Transverse colon (tissue), 4 donors: Measurements from ENCODE around the gene ANP32A. TPM values are rescaled to one million over a fixed set of nuclear protein-coding genes. Genes with fewer than 3 reads are reported as not detected.

Experiments used
- DNase-seq: peaks from one replicate; pipeline ENCODE4 v3.0.0-alpha.2; 2019
- H3K27ac ChIP-seq, 4 donors: fragments of 200-600 bp; sonication (generic); 2 replicates each; pipeline ENCODE4 v1.5.1; 2016 to 2018; ENCODE audit warnings: inconsistent platforms in 4 of 4
- H3K27me3 ChIP-seq: fragments of 200-600 bp; sonication (generic); 2 replicates; pipeline ENCODE4 v1.5.1; 2017; ENCODE audit warnings: inconsistent platforms
- H3K36me3 ChIP-seq, 4 donors: fragments of 200-600 bp; sonication (generic); 2 replicates each; pipeline ENCODE4 v1.5.1; 2017 to 2019; ENCODE audit warnings: inconsistent platforms in 4 of 4
- H3K4me1 ChIP-seq, 4 donors: fragments of 200-600 bp; sonication (generic); 2 replicates each; pipeline ENCODE4 v1.5.1; 2017 to 2020; ENCODE audit warnings: inconsistent platforms in 4 of 4
- H3K4me3 ChIP-seq, 4 donors: fragments of 200-600 bp; sonication (generic); 1 replicate in 1 of 4; 2 replicates in 3 of 4; pipeline versions ENCODE4 v1.5.1 to v1.6.1; 2017 to 2019; ENCODE audit warnings: inconsistent platforms in 4 of 4
- H3K9me3 ChIP-seq, 2 donors: fragments of 200-600 bp; sonication (generic); 2 replicates each; pipeline ENCODE4 v1.5.1; 2017 to 2019; ENCODE audit warnings: inconsistent platforms in 2 of 2
- CTCF ChIP-seq, 5 experiments: fragments of 200-600 bp in 3 of 5; fragments of 450-650 bp in 2 of 5; sonication (generic) in 3 of 5; IDR thresholded peaks; 1 replicate in 2 of 5; 2 replicates in 3 of 5; pipeline ENCODE4 v1.5.1; 2016 to 2017; ENCODE audit warnings: antibody characterized with exemption in 5 of 5, inconsistent platforms in 3 of 5, mild to moderate bottlenecking in 2 of 5, moderate library complexity in 1 of 5
- EP300 ChIP-seq: sonication (generic); formaldehyde crosslinking; IDR thresholded peaks from one replicate; pipeline ENCODE4 v1.6.1; 2017; ENCODE audit warnings: antibody characterized with exemption, low read depth
- POLR2A ChIP-seq: fragments of 450-650 bp; IDR thresholded peaks from one replicate; pipeline ENCODE4 v1.6.1; 2016; ENCODE audit warnings: antibody characterized with exemption, mild to moderate bottlenecking, moderate library complexity
- POLR2AphosphoS5 ChIP-seq, 3 donors: sonication (generic); formaldehyde crosslinking; IDR thresholded peaks; one replicate each; pipeline ENCODE4 v1.6.1; 2016; ENCODE audit warnings: antibody characterized with exemption in 3 of 3
- WGBS, 2 donors: methylation state at CpG; one replicate each; pipeline ENCODE4 v1.1.5; 2018; ENCODE audit warnings: low coverage in 1 of 2; 5-methylcytosine and 5-hydroxymethylcytosine counted together
- in situ Hi-C, 4 donors: fragments of 200-750 bp; cut with MboI; loops; one replicate each; pipeline versions ENCODE4 v1.15.0 to v1.15.1; 2017; ENCODE audit warnings: low sequenced_read_pairs in 3 of 4, low pct_ligation_motif_present in 1 of 4, low pct_unique_long_range_greater_than_20kb in 1 of 4
- intact Hi-C: fragments of 100-400 bp; cut with DNase I; formaldehyde crosslinking; loops from one replicate; pipeline ENCODE4 v1.15.1; 2023; ENCODE audit warnings: low total_unique reads
- total RNA-seq, 4 donors: library from RNA; depleted of rRNA; stranded (reverse); fragments of >200 nt; gene quantifications; one replicate each; pipeline ENCODE4 v1.1.0, GENCODE V29; 2016

The ANP32A gene
- total RNA-seq, 4 donors from 2014 or later: 23.9 to 92.7 (median 69.4) TPM

GRCh38 chr15:68781766-68782588, 38.7 kb downstream of the ANP32A start:
- WGBS, 2 donors: 60 to 81% methylated on average over 1 to 17 of the region's 17 CpGs
- Histone ChIP-seq H3K36me3 (peaks cover 0 to 30% (median 5%) of the 10 kb centered on the region in 4 donors), H3K27ac (peak overlapping the region in 3 of 4 donors; percentile 2 to 26 (median 16)), H3K9me3 (no peaks in the 10 kb centered on the region), H3K4me3 (no peak overlapping the region), H3K27me3 (no peaks in the 10 kb centered on the region), H3K4me1 (peaks cover 0 to 5% (median 3%) of the 10 kb centered on the region in 4 donors)
- intact Hi-C loops: loop anchor here (5.0 kb wide), 1 partner anchor 95 kb away; no protein-coding TSS in a partner anchor
- TF ChIP-seq EP300 (no peak), POLR2AphosphoS5 (IDR thresholded peaks at IDR 0.05) (no peak), POLR2A (no peak), CTCF (IDR thresholded peaks at IDR 0.05) (no peak)
- in situ Hi-C loops: loop anchor here in 3 of 4 donors (10.0 kb wide), 1 partner anchor 93 kb away; no protein-coding TSS in a partner anchor
- DNase-seq: no peak

DNA sequence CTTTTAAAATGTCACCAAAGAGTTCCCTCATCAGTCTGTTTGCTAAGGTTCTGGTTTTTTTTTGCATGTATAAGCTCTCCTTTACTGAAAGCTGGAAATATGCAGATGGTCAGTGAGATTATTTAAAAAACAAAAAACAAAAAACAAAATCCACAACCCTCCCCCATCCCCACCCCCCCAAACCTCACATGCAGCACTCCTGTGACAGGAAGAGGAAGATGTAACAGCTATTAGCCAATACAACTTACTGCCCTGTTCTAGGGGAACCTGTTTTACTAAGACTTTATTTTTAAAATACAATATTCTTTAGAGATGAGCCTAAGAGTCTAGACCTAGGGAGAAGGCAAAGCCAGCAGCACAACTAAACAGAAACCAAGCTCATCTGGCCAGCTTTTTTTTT, 39.5 kb downstream of the ANP32A start:
- H3K4me3 ChIP-seq: no peak overlapping the region
- no peaks in the 10 kb centered on the region for H3K27me3 ChIP-seq
- peak overlapping the region in 1 of 4 donors; percentile 26 for H3K27ac ChIP-seq
- H3K36me3 ChIP-seq: peaks cover 0 to 30% (median 5%) of the 10 kb centered on the region in 4 donors
- peaks cover 0 to 7% (median 2%) of the 10 kb centered on the region in 4 donors for H3K4me1 ChIP-seq
- TF ChIP-seq EP300 (no peak), CTCF (IDR thresholded peaks at IDR 0.05) (no peak), POLR2A (no peak), POLR2AphosphoS5 (IDR thresholded peaks at IDR 0.05) (no peak)
- H3K9me3 ChIP-seq: no peaks in the 10 kb centered on the region
- in situ Hi-C loops (loop anchor here in 3 of 4 donors (10.0 kb wide), 1 partner anchor 94 kb away; no protein-coding TSS in a partner anchor), intact Hi-C loops (loop anchor here (5.0 kb wide), 1 partner anchor 96 kb away; no protein-coding TSS in a partner anchor)
- DNase-seq: no peak

DNA sequence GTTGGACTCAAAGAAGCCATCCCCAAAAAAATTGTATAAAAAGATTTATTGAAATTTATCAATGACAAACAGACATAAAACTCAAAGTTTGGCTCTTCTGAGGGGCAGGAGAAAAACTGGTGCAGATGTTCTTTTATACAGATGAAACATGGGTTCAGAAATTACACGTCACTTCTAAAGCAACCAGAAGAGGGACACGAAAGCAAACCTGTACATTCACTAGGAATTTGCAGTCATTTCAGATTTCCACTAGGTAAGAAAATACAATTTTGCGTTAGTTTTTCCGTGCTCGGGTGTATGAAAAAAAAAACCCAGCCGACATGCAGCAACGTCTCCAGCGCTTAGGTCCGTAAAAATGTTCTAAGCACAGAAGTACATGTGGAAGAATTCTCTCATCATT, 41.8 kb downstream of the ANP32A start:
- Histone ChIP-seq H3K27me3 (no peaks in the 10 kb centered on the region), H3K27ac (no peak overlapping the region), H3K36me3 (peaks cover 0 to 21% (median 5%) of the 10 kb centered on the region in 4 donors), H3K4me1 (peaks cover 0 to 12% (median 5%) of the 10 kb centered on the region in 4 donors), H3K4me3 (no peak overlapping the region), H3K9me3 (no peaks in the 10 kb centered on the region)
- TF ChIP-seq EP300: no peak
- TF ChIP-seq POLR2AphosphoS5 (IDR thresholded peaks at IDR 0.05): no peak
- no peak for TF ChIP-seq CTCF (IDR thresholded peaks at IDR 0.05)
- TF ChIP-seq POLR2A: no peak
- intact Hi-C loops: no loop called here
- DNase-seq: no peak
- WGBS, 2 donors: 88 to 89% methylated on average over 8 to 9 of the region's 9 CpGs
- in situ Hi-C loops: no loop called here

DNA sequence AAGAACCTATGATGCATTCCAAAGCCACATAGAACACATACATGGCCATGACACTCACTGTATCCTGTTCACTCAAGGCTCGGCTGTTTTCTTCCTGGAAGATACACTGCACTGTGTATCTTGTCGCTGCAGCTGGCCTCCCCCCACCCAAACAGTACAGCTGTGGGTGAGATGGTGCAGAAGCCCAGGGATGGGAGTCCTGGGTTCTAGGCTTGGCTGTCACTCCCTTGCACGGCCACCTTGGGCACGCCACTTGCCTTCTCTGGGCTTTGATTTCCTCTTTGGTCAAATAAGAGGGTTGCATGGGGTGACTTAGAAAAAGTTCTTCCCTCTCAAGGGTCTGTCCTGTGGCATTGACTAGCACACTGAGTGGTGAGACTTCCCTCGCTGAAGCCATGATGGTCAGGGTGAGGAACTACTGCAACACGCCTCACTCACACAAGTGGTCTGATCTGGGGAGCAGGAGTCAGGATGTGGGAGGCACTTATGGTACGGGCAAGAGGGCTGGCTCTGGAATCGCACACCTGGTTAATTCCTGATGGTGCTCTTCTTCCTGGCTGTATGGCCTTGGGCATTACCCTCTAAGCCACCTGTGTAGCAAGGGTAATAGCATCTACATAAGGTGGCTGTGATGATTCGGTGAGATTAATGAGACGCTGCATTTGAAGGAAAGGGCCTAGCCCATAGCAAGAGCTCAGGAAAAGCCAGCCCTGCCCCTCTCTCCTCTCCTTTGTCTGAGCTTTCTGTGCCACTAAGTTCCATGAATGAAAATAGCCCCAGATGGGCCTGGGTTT, 44.0 kb downstream of the ANP32A start:
- Histone ChIP-seq H3K9me3 (no peaks in the 10 kb centered on the region), H3K36me3 (peaks cover 0 to 21% (median 3%) of the 10 kb centered on the region in 4 donors), H3K27me3 (no peaks in the 10 kb centered on the region), H3K4me3 (no peak overlapping the region), H3K4me1 (peaks cover 0 to 15% (median 3%) of the 10 kb centered on the region in 4 donors), H3K27ac (peak overlapping the region in 1 of 4 donors; percentile 17)
- intact Hi-C loops: no loop called here
- WGBS, 2 donors: 87% methylated on average over 10 of the region's 10 CpGs; no CpG with 5 or more reads in 1 of the 2 donors
- no peak for TF ChIP-seq POLR2A
- no peak for TF ChIP-seq EP300
- no peak for TF ChIP-seq CTCF (IDR thresholded peaks at IDR 0.05)
- TF ChIP-seq POLR2AphosphoS5 (IDR thresholded peaks at IDR 0.05): no peak
- in situ Hi-C loops: no loop called here
- DNase-seq: no peak
